Adipocyte (in vitro differentiated cells): ENCODE results near the gene C20orf204.

Source experiments
- DNase-seq: peaks from one replicate; pipeline ENCODE4 v3.0.0-alpha.2; 2015; ENCODE audit warnings: low read depth
- H3K27me3 ChIP-seq: replicated peaks from 2 replicates; pipeline ENCODE4 v1.7.0; 2013; ENCODE audit warnings: mild to moderate bottlenecking, low read length, moderate library complexity; ENCODE audit not compliant: control insufficient read depth, insufficient read depth
- H3K36me3 ChIP-seq: 2 replicates; pipeline ENCODE4 v1.7.0; 2013; ENCODE audit warnings: low read length, mild to moderate bottlenecking, moderate library complexity; ENCODE audit not compliant: control insufficient read depth, insufficient read depth, severe bottlenecking
- H3K4me1 ChIP-seq: 2 replicates; pipeline ENCODE4 v1.7.0; 2013; ENCODE audit warnings: mild to moderate bottlenecking, low read length, moderate library complexity; ENCODE audit not compliant: control insufficient read depth, insufficient read depth
- H3K4me3 ChIP-seq: 2 replicates; pipeline ENCODE4 v1.7.0; 2013; ENCODE audit warnings: mild to moderate bottlenecking, low read length, moderate library complexity
- H3K9ac ChIP-seq: 2 replicates; pipeline ENCODE4 v1.7.0; 2013; ENCODE audit warnings: mild to moderate bottlenecking, low read length, moderate library complexity
- H3K9me3 ChIP-seq: 2 replicates; pipeline ENCODE4 v1.7.0; 2013; ENCODE audit warnings: mild to moderate bottlenecking, low read length, moderate library complexity; ENCODE audit not compliant: control insufficient read depth

Gene C20orf204

GRCh38 chr20:64038565-64039292 lies 2.7 kb downstream of the C20orf204 start:
- peak; percentile 79 for DNase-seq
- Histone ChIP-seq H3K4me1 (peaks cover 13% of the 10 kb centered on the region), H3K9me3 (no peaks in the 10 kb centered on the region), H3K4me3 (peak overlapping the region; percentile 41), H3K27me3 (peaks cover 27% of the 10 kb centered on the region), H3K36me3 (peaks cover 6% of the 10 kb centered on the region), H3K9ac (no peak overlapping the region)

- Histone ChIP-seq H3K27me3 (peaks cover 30% of the 10 kb centered on the region), H3K4me3 (no peak overlapping the region)
These were observed 3.5 kb downstream of the C20orf204 start for GRCh38 chr20:64039293-64040160.

GRCh38 chr20:64040231-64041039 lies 4.5 kb downstream of the C20orf204 start:
- no peak overlapping the region for H3K4me3 ChIP-seq
- peaks cover 30% of the 10 kb centered on the region for H3K27me3 ChIP-seq
- no peak overlapping the region for H3K9ac ChIP-seq
- no peak for DNase-seq
- H3K9me3 ChIP-seq = no peaks in the 10 kb centered on the region
- peaks cover 8% of the 10 kb centered on the region for H3K4me1 ChIP-seq
- H3K36me3 ChIP-seq = no peaks in the 10 kb centered on the region

More at GRCh38 chr20:64039293-64040160, 3.5 kb downstream of the C20orf204 start:
- no peaks in the 10 kb centered on the region for H3K9me3 ChIP-seq
- H3K9ac ChIP-seq = no peak overlapping the region
- peaks cover 8% of the 10 kb centered on the region for H3K4me1 ChIP-seq
- DNase-seq = no peak
- peaks cover 6% of the 10 kb centered on the region for H3K36me3 ChIP-seq

GRCh38 chr20:64041040-64041780 lies 5.2 kb downstream of the C20orf204 start:
- Histone ChIP-seq H3K4me3 (no peak overlapping the region), H3K9ac (no peak overlapping the region), H3K4me1 (peaks cover 8% of the 10 kb centered on the region), H3K36me3 (no peaks in the 10 kb centered on the region), H3K27me3 (peaks cover 37% of the 10 kb centered on the region), H3K9me3 (no peaks in the 10 kb centered on the region)
- peak; percentile 71 for DNase-seq

- peaks cover 3% of the 10 kb centered on the region for H3K4me1 ChIP-seq
- H3K4me3 ChIP-seq = no peak overlapping the region
- DNase-seq = no peak
- no peak overlapping the region for H3K9ac ChIP-seq
- H3K9me3 ChIP-seq = no peaks in the 10 kb centered on the region
- no peaks in the 10 kb centered on the region for H3K36me3 ChIP-seq
- H3K27me3 ChIP-seq = peaks cover 41% of the 10 kb centered on the region
These were observed 5.7 kb downstream of the C20orf204 start for GRCh38 chr20:64041781-64042053.

GRCh38 chr20:64042054-64042781 lies 6.2 kb downstream of the C20orf204 start:
- Histone ChIP-seq H3K9ac (no peak overlapping the region), H3K4me3 (peak overlapping the region; percentile 50), H3K4me1 (peaks cover 3% of the 10 kb centered on the region), H3K36me3 (no peaks in the 10 kb centered on the region), H3K27me3 (peaks cover 44% of the 10 kb centered on the region), H3K9me3 (no peaks in the 10 kb centered on the region)
- DNase-seq = no peak

GRCh38 chr20:64043768-64044167 lies 7.8 kb downstream of the C20orf204 start:
- peaks cover 44% of the 10 kb centered on the region for H3K27me3 ChIP-seq

GRCh38 chr20:64044484-64045247 lies 8.7 kb downstream of the C20orf204 start:
- H3K27me3 ChIP-seq = peaks cover 39% of the 10 kb centered on the region
- peak; percentile 80 for DNase-seq

More at GRCh38 chr20:64043768-64044167, 7.8 kb downstream of the C20orf204 start:
- Histone ChIP-seq H3K4me3 (no peak overlapping the region), H3K36me3 (no peaks in the 10 kb centered on the region), H3K4me1 (peaks cover 3% of the 10 kb centered on the region), H3K9me3 (no peaks in the 10 kb centered on the region), H3K9ac (no peak overlapping the region)
- no peak for DNase-seq

GRCh38 chr20:64045346-64046011 lies 9.5 kb downstream of the C20orf204 start:
- Histone ChIP-seq H3K36me3 (no peaks in the 10 kb centered on the region), H3K4me3 (no peak overlapping the region), H3K9me3 (no peaks in the 10 kb centered on the region), H3K9ac (no peak overlapping the region), H3K27me3 (peaks cover 38% of the 10 kb centered on the region), H3K4me1 (no peaks in the 10 kb centered on the region)
- DNase-seq = no peak

More at GRCh38 chr20:64044484-64045247, 8.7 kb downstream of the C20orf204 start:
- Histone ChIP-seq H3K4me3 (no peak overlapping the region), H3K4me1 (no peaks in the 10 kb centered on the region), H3K9ac (no peak overlapping the region), H3K9me3 (no peaks in the 10 kb centered on the region), H3K36me3 (no peaks in the 10 kb centered on the region)
